AG09309 (cell line): ENCODE results near the gene ANKS1A.
"Not testable (repeated sequence)": the region's sequence is repeated elsewhere in the genome, so short reads cannot be mapped to it uniquely, and the experiment has no call there.

Source experiments
- DNase-seq: peaks from one replicate; pipeline ENCODE4 v3.0.0-alpha.2; 2010; ENCODE audit warnings: low read depth
- H3K4me3 ChIP-seq: 2 replicates; pipeline ENCODE4 v1.5.1; 2011; ENCODE audit warnings: mild to moderate bottlenecking, low read depth, low read length, moderate library complexity; ENCODE audit not compliant: control insufficient read depth
- TF ChIP-seq, protein P1 (sequence below): IDR thresholded peaks from 2 replicates; pipeline ENCODE4 v1.5.1; 2011; ENCODE audit warnings: mild to moderate bottlenecking, low read depth, low read length, inconsistent platforms; ENCODE audit not compliant: insufficient read depth, control insufficient read depth; ENCODE audit errors: missing control alignments

The ANKS1A gene

GRCh38 chr6:34897130-34897529, 8.1 kb downstream of the ANKS1A start:
- TF ChIP-seq, protein P1, sequence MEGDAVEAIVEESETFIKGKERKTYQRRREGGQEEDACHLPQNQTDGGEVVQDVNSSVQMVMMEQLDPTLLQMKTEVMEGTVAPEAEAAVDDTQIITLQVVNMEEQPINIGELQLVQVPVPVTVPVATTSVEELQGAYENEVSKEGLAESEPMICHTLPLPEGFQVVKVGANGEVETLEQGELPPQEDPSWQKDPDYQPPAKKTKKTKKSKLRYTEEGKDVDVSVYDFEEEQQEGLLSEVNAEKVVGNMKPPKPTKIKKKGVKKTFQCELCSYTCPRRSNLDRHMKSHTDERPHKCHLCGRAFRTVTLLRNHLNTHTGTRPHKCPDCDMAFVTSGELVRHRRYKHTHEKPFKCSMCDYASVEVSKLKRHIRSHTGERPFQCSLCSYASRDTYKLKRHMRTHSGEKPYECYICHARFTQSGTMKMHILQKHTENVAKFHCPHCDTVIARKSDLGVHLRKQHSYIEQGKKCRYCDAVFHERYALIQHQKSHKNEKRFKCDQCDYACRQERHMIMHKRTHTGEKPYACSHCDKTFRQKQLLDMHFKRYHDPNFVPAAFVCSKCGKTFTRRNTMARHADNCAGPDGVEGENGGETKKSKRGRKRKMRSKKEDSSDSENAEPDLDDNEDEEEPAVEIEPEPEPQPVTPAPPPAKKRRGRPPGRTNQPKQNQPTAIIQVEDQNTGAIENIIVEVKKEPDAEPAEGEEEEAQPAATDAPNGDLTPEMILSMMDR = no peak
- no peak overlapping the region for H3K4me3 ChIP-seq
- no peak for DNase-seq

GRCh38 chr6:34897716-34898115, 8.7 kb downstream of the ANKS1A start:
- DNase-seq = no peak
- no peak overlapping the region for H3K4me3 ChIP-seq
- TF ChIP-seq, protein P1 = no peak

DNA sequence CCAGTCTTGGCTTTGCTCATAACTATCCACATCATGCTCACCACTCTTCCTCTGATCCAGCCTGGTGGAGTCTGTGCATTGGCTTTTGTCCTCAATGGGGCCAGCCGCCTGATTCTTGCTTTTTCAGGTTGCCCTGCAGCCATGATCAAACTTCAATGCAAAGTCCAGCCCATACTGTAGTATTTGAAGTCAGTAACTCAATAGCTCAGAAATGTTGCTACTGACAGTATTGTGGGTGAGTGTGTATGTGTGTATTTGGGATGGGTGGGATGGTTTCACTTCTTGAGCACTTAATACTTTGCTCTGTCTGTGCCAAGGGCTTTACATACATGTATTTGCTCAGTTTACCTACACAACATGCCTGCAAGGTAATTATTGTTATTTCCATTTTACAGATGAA, 10.7 kb downstream of the ANKS1A start:
- not testable (repeated sequence) for DNase-seq

DNA sequence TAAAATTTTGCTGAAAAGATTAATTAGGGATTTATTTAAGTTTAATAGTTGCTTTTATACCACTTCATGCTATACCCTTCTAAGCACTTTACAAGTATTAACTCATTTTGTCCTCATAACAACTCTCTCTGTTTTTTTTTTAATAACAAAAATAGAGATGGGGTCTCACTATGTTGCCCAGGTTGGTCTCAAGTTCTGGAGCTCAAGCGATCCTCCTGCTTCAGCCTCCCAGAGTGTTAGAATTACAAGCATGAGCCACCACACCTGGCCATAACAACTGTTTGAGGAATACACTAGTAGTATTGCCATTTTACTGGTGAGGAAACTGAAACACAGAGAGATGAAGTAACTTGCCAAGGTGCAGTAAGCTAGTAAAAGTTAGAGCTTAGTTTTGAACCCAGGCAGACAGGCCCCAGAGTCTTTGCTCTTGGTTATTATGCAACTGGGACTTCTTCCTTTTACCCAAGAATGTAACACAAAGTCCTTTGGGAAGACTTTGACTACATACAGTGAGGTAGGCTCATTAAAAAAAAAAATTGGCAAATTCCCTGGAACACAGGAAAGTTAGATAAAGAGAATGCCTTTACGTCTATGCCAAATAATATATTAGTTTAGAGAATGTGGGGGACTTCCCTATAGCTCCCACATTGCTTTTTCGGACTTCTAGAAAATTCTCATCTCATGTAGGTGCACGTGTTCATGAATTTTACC, 11.4 kb downstream of the ANKS1A start:
- TF ChIP-seq, protein P1 = no peak
- DNase-seq = no peak
- no peak overlapping the region for H3K4me3 ChIP-seq

More for the DNA sequence above, 10.7 kb downstream of the ANKS1A start:
- H3K4me3 ChIP-seq = not testable (repeated sequence)

DNA sequence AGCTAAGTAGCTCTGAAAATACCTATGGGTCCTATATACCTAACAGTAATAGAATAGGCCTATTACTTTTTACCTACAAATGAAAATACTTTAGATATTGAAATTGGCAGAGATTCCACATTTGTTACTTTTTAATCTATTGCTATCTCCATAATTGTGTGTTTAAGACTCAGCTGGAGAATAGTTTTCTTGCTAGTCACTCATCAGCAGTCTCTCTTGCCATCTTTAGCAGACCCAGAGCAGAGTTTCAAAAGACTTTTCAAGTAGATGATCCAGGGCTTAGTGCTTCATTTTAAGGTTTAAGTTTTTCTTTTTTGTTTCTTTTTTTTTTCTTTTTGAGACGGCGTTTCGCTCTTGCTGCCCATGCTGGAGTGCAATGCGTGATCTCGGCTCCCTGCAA, 12.9 kb downstream of the ANKS1A start:
- no peak overlapping the region for H3K4me3 ChIP-seq
- TF ChIP-seq, protein P1 = no peak
- DNase-seq = no peak

DNA sequence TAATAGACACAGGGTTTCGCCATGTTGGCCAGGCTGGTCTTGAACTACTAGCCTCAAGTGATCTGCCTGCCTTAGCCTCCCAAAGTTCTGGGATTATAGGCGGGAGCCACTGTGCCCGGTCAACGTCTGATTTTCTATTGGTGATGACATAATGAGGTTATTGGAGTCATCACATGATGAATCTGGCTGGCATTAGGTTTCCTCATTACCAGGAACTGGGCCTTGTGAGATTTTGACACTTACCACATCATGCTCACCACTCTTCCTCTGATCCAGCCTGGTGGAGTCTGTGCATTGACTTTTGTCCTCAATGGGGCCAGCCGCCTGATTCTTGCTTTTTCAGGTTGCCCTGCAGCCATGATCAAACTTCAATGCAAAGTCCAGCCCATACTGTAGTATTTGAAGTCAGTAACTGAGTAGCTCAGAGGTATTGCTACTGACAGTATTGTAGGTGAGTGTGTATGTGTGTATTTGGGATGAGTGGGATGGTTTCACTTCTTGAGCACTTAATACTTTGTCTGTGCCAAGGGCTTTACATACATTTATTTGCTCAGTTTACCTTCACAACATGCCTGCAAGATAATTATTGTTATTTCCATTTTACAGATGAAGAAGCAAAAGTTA, 16.0 kb downstream of the ANKS1A start:
- DNase-seq = no peak
- H3K4me3 ChIP-seq = no peak overlapping the region
- TF ChIP-seq, protein P1 = no peak

DNA sequence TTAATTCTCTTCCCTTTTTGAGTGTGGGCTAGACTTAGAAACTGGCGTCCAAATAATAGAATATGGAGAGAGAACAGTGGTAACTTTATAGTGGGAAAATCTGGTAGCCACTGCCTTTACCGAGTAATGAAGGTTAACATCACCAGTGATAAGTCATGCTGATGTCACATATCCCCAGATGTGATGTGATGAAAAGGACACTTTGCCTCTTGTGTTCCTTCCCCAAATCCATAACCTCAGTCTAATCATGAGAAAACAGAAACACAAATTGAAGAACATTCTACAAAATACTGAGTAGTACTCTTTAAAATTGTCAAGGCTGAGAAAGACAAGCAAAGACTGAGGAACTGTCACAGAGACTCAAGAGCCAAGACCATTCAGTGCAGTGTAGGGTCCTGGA, 17.8 kb downstream of the ANKS1A start:
- DNase-seq = no peak
- no peak overlapping the region for H3K4me3 ChIP-seq
- TF ChIP-seq, protein P1 = no peak
